ENCODE results near the gene TBP. TPM values are rescaled to one million over a fixed set of nuclear protein-coding genes. Genes with fewer than 3 reads are reported as not detected.
"Not testable (repeated sequence)": the region's sequence is repeated elsewhere in the genome, so short reads cannot be mapped to it uniquely, and the experiment has no call there.

TBP gene
- 10 to 100 TPM; 19.7 to 23.6 TPM for total RNA-seq

- Mint-ChIP-seq H3K27ac (no peak within 1 kb of the TSS), H3K36me3 (ENCODE audit: low read depth) (peaks cover 23% of the 10 kb centered on the region), H3K9me3 (no peaks in the 10 kb centered on the region), H3K27me3 (no peaks in the 10 kb centered on the region), H3K4me1 (peaks cover 29% of the 10 kb centered on the region), H3K4me3 (no peak within 1 kb of the TSS)
- CTCF ChIA-PET, result interaction anchor here (0.8 to 1.4 kb wide), 8 partner anchors 10 to 799 kb away, joined by 3 to 5 read pairs (median 3); partner anchors contain the start of gene PDCD2
- POLR2A ChIA-PET, result interaction anchor here (1.0 kb wide), 1 partner anchor 30 kb away, joined by 3 read pairs; the partner anchor contains the start of gene PDCD2
- DNase-seq, result peak; percentile 98
These were observed at the start of gene TBP for GRCh38 chr6:170554013-170554795. TBP (plus strand) TSS chr6:170554369; CDS start chr6:170557030, 2,661 bp downstream.

- H3K27me3 Mint-ChIP-seq, result peaks cover 26% of the 10 kb centered on the region
- H3K4me1 Mint-ChIP-seq, result no peaks in the 10 kb centered on the region
- H3K9me3 Mint-ChIP-seq, result peaks cover 25% of the 10 kb centered on the region
- POLR2A ChIA-PET, result no interaction called here
- no peak overlapping the region for H3K4me3 Mint-ChIP-seq
- DNase-seq, result no peak
- CTCF ChIA-PET, result no interaction called here
- H3K27ac Mint-ChIP-seq, result no peak overlapping the region
- no peaks in the 10 kb centered on the region for H3K36me3 Mint-ChIP-seq (ENCODE audit: low read depth)
These were observed 49.7 kb upstream of the TBP start for GRCh38 chr6:170504479-170504878.

GRCh38 chr6:170505306-170505705, 48.9 kb upstream of the TBP start:
- no peak for DNase-seq
- no peak overlapping the region for H3K4me3 Mint-ChIP-seq
- H3K27me3 Mint-ChIP-seq, result peaks cover 26% of the 10 kb centered on the region
- no peaks in the 10 kb centered on the region for H3K36me3 Mint-ChIP-seq (ENCODE audit: low read depth)
- ChIA-PET POLR2A (no interaction called here), CTCF (no interaction called here)
- no peak overlapping the region for H3K27ac Mint-ChIP-seq
- no peaks in the 10 kb centered on the region for H3K4me1 Mint-ChIP-seq
- H3K9me3 Mint-ChIP-seq, result peaks cover 25% of the 10 kb centered on the region

GRCh38 chr6:170506446-170506845, 47.7 kb upstream of the TBP start:
- Mint-ChIP-seq H3K27me3 (peaks cover 23% of the 10 kb centered on the region), H3K4me3 (no peak overlapping the region), H3K9me3 (peaks cover 16% of the 10 kb centered on the region), H3K36me3 (ENCODE audit: low read depth) (no peaks in the 10 kb centered on the region), H3K27ac (no peak overlapping the region), H3K4me1 (no peaks in the 10 kb centered on the region)
- ChIA-PET POLR2A (no interaction called here), CTCF (no interaction called here)
- no peak for DNase-seq

GRCh38 chr6:170507728-170508127, 46.4 kb upstream of the TBP start:
- CTCF ChIA-PET, result interaction anchor here (0.6 kb wide), 1 partner anchor 763 kb away, joined by 3 read pairs; no protein-coding TSS in a partner anchor
- H3K27me3 Mint-ChIP-seq, result peaks cover 23% of the 10 kb centered on the region

GRCh38 chr6:170508275-170508674, 45.9 kb upstream of the TBP start:
- CTCF ChIA-PET, result interaction anchor here (0.6 to 1.7 kb wide), 2 partner anchors 583 to 764 kb away, joined by 3 read pairs; no protein-coding TSS in a partner anchor
- DNase-seq; H3K4me1 Mint-ChIP-seq; POLR2A ChIA-PET; H3K9me3 Mint-ChIP-seq; H3K4me3 Mint-ChIP-seq; H3K27ac Mint-ChIP-seq; H3K36me3 Mint-ChIP-seq (ENCODE audit: low read depth): not testable (repeated sequence)
- peaks cover 23% of the 10 kb centered on the region for H3K27me3 Mint-ChIP-seq

More at GRCh38 chr6:170507728-170508127, 46.4 kb upstream of the TBP start:
- DNase-seq; H3K27ac Mint-ChIP-seq; H3K9me3 Mint-ChIP-seq; H3K4me1 Mint-ChIP-seq; POLR2A ChIA-PET; H3K36me3 Mint-ChIP-seq (ENCODE audit: low read depth); H3K4me3 Mint-ChIP-seq: not testable (repeated sequence)

GRCh38 chr6:170508892-170509722, 45.1 kb upstream of the TBP start:
- H3K4me3 Mint-ChIP-seq; POLR2A ChIA-PET; H3K4me1 Mint-ChIP-seq; DNase-seq; H3K27ac Mint-ChIP-seq; H3K9me3 Mint-ChIP-seq; H3K36me3 Mint-ChIP-seq (ENCODE audit: low read depth): not testable (repeated sequence)
- H3K27me3 Mint-ChIP-seq, result peaks cover 21% of the 10 kb centered on the region
- CTCF ChIA-PET, result interaction anchor here (1.7 kb wide), 1 partner anchor 584 kb away, joined by 3 read pairs; no protein-coding TSS in a partner anchor

GRCh38 chr6:170509723-170510018, 44.5 kb upstream of the TBP start:
- H3K27ac Mint-ChIP-seq, result no peak overlapping the region
- no peak overlapping the region for H3K4me3 Mint-ChIP-seq
- DNase-seq, result no peak
- POLR2A ChIA-PET, result no interaction called here
- no peaks in the 10 kb centered on the region for H3K36me3 Mint-ChIP-seq (ENCODE audit: low read depth)
- CTCF ChIA-PET, result interaction anchor here (1.7 kb wide), 1 partner anchor 584 kb away, joined by 3 read pairs; no protein-coding TSS in a partner anchor
- H3K27me3 Mint-ChIP-seq, result peaks cover 22% of the 10 kb centered on the region
- H3K4me1 Mint-ChIP-seq, result no peaks in the 10 kb centered on the region
- H3K9me3 Mint-ChIP-seq, result no peaks in the 10 kb centered on the region

GRCh38 chr6:170510631-170511030, 43.5 kb upstream of the TBP start:
- CTCF ChIA-PET, result interaction anchor here (1.3 kb wide), 1 partner anchor 13 kb away, joined by 3 read pairs; no protein-coding TSS in a partner anchor
- DNase-seq, result no peak
- Mint-ChIP-seq H3K27ac (no peak overlapping the region), H3K9me3 (no peaks in the 10 kb centered on the region), H3K36me3 (ENCODE audit: low read depth) (no peaks in the 10 kb centered on the region), H3K4me3 (no peak overlapping the region), H3K4me1 (no peaks in the 10 kb centered on the region), H3K27me3 (peaks cover 22% of the 10 kb centered on the region)
- POLR2A ChIA-PET, result no interaction called here

GRCh38 chr6:170512249-170512648, 41.9 kb upstream of the TBP start:
- H3K27ac Mint-ChIP-seq, result no peak overlapping the region
- DNase-seq, result no peak
- H3K4me1 Mint-ChIP-seq, result no peaks in the 10 kb centered on the region
- peaks cover 25% of the 10 kb centered on the region for H3K27me3 Mint-ChIP-seq
- CTCF ChIA-PET, result no interaction called here
- no peaks in the 10 kb centered on the region for H3K9me3 Mint-ChIP-seq
- POLR2A ChIA-PET, result no interaction called here
- H3K36me3 Mint-ChIP-seq (ENCODE audit: low read depth), result no peaks in the 10 kb centered on the region
- no peak overlapping the region for H3K4me3 Mint-ChIP-seq

GRCh38 chr6:170514908-170515307, 39.3 kb upstream of the TBP start:
- no peak for DNase-seq
- H3K36me3 Mint-ChIP-seq (ENCODE audit: low read depth), result no peaks in the 10 kb centered on the region
- ChIA-PET POLR2A (no interaction called here), CTCF (no interaction called here)
- no peak overlapping the region for H3K4me3 Mint-ChIP-seq
- H3K4me1 Mint-ChIP-seq, result no peaks in the 10 kb centered on the region
- no peaks in the 10 kb centered on the region for H3K9me3 Mint-ChIP-seq
- peaks cover 42% of the 10 kb centered on the region for H3K27me3 Mint-ChIP-seq
- H3K27ac Mint-ChIP-seq, result no peak overlapping the region

- H3K4me1 Mint-ChIP-seq, result peaks cover 3% of the 10 kb centered on the region
- peak; percentile 52 for DNase-seq
- H3K4me3 Mint-ChIP-seq, result no peak overlapping the region
- POLR2A ChIA-PET, result no interaction called here
- CTCF ChIA-PET, result interaction anchor here (1.2 to 1.5 kb wide), 2 partner anchors 712 to 815 kb away, joined by 3 to 4 read pairs; partner anchors contain the start of genes C6orf120 and WDR27
- H3K27me3 Mint-ChIP-seq, result peaks cover 53% of the 10 kb centered on the region
- H3K9me3 Mint-ChIP-seq, result no peaks in the 10 kb centered on the region
- H3K27ac Mint-ChIP-seq, result no peak overlapping the region
- no peaks in the 10 kb centered on the region for H3K36me3 Mint-ChIP-seq (ENCODE audit: low read depth)
These were observed 37.2 kb upstream of the TBP start for GRCh38 chr6:170516783-170517616.
